HEK293T (cell line): ENCODE data around the gene TLE4.

Experiments
- CTCF ChIA-PET: fragments of 350-600 bp; formaldehyde crosslinking; extraction: SDS; loops from one replicate; lab custom pipeline; 2021; ENCODE audit warnings: antibody characterized with exemption, inconsistent platforms; lab: Yijun Ruan, JAX
- POLR2A ChIA-PET: fragments of 350-600 bp; formaldehyde crosslinking; extraction: SDS; loops from one replicate; lab custom pipeline; 2020; ENCODE audit warnings: antibody characterized with exemption, inconsistent platforms; lab: Yijun Ruan, JAX
- DNase-seq: peaks from one replicate; pipeline ENCODE4 v3.0.0; 2012; ENCODE audit warnings: mixed read lengths; ENCODE audit errors: extremely low spot score
- ARNT ChIP-seq: fragments of 450-650 bp; IDR thresholded peaks from 2 replicates; pipeline ENCODE4 v1.6.1; 2017; ENCODE audit warnings: mild to moderate bottlenecking
- BHLHE40 ChIP-seq: fragments of 450-650 bp; IDR thresholded peaks from 2 replicates; pipeline ENCODE4 v1.6.1; 2016; ENCODE audit warnings: mild to moderate bottlenecking, moderate library complexity, borderline replicate concordance
- CTBP1 ChIP-seq: fragments of 450-650 bp; IDR thresholded peaks from 2 replicates; pipeline ENCODE4 v1.6.1; 2016; ENCODE audit warnings: borderline replicate concordance
- ELF4 ChIP-seq: fragments of 450-650 bp; IDR thresholded peaks from 2 replicates; pipeline ENCODE4 v1.6.1; 2017; ENCODE audit warnings: antibody characterized with exemption
- FOXA1 ChIP-seq: fragments of 450-650 bp; IDR thresholded peaks from 2 replicates; pipeline ENCODE4 v1.6.1; 2016; ENCODE audit warnings: mild to moderate bottlenecking
- FOXK2 ChIP-seq: fragments of 450-650 bp; IDR thresholded peaks from 2 replicates; pipeline ENCODE4 v1.6.1; 2016; ENCODE audit warnings: mild to moderate bottlenecking
- FOXM1 ChIP-seq: fragments of 450-650 bp; IDR thresholded peaks from 2 replicates; pipeline ENCODE4 v1.6.1; 2017; ENCODE audit warnings: mild to moderate bottlenecking, borderline replicate concordance
- HDGF ChIP-seq: fragments of 450-650 bp; IDR thresholded peaks from 2 replicates; pipeline ENCODE4 v1.6.1; 2017; ENCODE audit warnings: antibody characterized with exemption, borderline replicate concordance
- L3MBTL2 ChIP-seq: fragments of 450-650 bp; conservative IDR thresholded peaks from 2 replicates; pipeline ENCODE4 v1.6.1; 2016; ENCODE audit warnings: mild to moderate bottlenecking
- LEF1 ChIP-seq: fragments of 450-650 bp; IDR thresholded peaks from 2 replicates; pipeline ENCODE4 v1.6.1; 2017; ENCODE audit warnings: mild to moderate bottlenecking, borderline replicate concordance
- NFRKB ChIP-seq: fragments of 450-650 bp; IDR thresholded peaks from 2 replicates; pipeline ENCODE4 v1.6.1; 2016; ENCODE audit warnings: mild to moderate bottlenecking, moderate library complexity
- PKNOX1 ChIP-seq: fragments of 450-650 bp; IDR thresholded peaks from 2 replicates; pipeline ENCODE4 v1.6.1; 2016
- SP1 ChIP-seq: fragments of 450-650 bp; IDR thresholded peaks from 2 replicates; pipeline ENCODE4 v1.6.1; 2017
- SUZ12 ChIP-seq: fragments of 450-650 bp; IDR thresholded peaks from 2 replicates; pipeline ENCODE4 v1.6.1; 2016; ENCODE audit warnings: mild to moderate bottlenecking
- TARDBP ChIP-seq: fragments of 450-650 bp; IDR thresholded peaks from 2 replicates; pipeline ENCODE4 v1.6.1; 2016
- ZNF384 ChIP-seq: fragments of 450-650 bp; IDR thresholded peaks from 2 replicates; pipeline ENCODE4 v1.6.1; 2016

TLE4 gene

GRCh38 chr9:79701651-79702050, 129.9 kb downstream of the TLE4 start:
- ChIA-PET CTCF (no interaction called here), POLR2A (interaction anchor here (1.1 kb wide), 1 partner anchor 30 kb away, joined by 3 read pairs; no protein-coding TSS in a partner anchor)
- no peak for TF ChIP-seq LEF1
- no peak for TF ChIP-seq ARNT
- no peak for TF ChIP-seq ZNF384
- no peak for TF ChIP-seq NFRKB
- no peak for TF ChIP-seq FOXA1
- TF ChIP-seq L3MBTL2 = no peak
- no peak for TF ChIP-seq ELF4
- TF ChIP-seq TARDBP = no peak
- no peak for TF ChIP-seq HDGF
- no peak for TF ChIP-seq FOXM1
- TF ChIP-seq BHLHE40 = no peak
- TF ChIP-seq CTBP1 = no peak
- no peak for TF ChIP-seq SP1
- TF ChIP-seq PKNOX1 = no peak
- no peak for TF ChIP-seq SUZ12
- DNase-seq = no peak

- TF ChIP-seq FOXM1 = no peak
- no peak for TF ChIP-seq ARNT
- no peak for TF ChIP-seq BHLHE40
- TF ChIP-seq LEF1 = no peak
- TF ChIP-seq NFRKB = no peak
- no peak for TF ChIP-seq FOXA1
- no peak for TF ChIP-seq HDGF
- no peak for TF ChIP-seq FOXK2
- no peak for TF ChIP-seq ELF4
- no peak for TF ChIP-seq CTBP1
- no peak for TF ChIP-seq SUZ12
- no peak for TF ChIP-seq TARDBP
- no peak for TF ChIP-seq L3MBTL2
- no peak for TF ChIP-seq ZNF384
- TF ChIP-seq PKNOX1 = no peak
- CTCF ChIA-PET = no interaction called here
- POLR2A ChIA-PET = interaction anchor here (1.6 kb wide), 1 partner anchor 134 kb away, joined by 7 read pairs; the partner anchor contains the start of gene TLE4
- DNase-seq = no peak
Measured at GRCh38 chr9:79705704-79706103, 133.9 kb downstream of the TLE4 start.

GRCh38 chr9:79706512-79706911, 134.7 kb downstream of the TLE4 start:
- no peak for TF ChIP-seq BHLHE40
- TF ChIP-seq TARDBP = no peak
- no peak for TF ChIP-seq FOXK2
- TF ChIP-seq FOXM1 = no peak
- TF ChIP-seq CTBP1 = no peak
- no peak for TF ChIP-seq ELF4
- TF ChIP-seq L3MBTL2 = no peak
- TF ChIP-seq ZNF384 = no peak
- TF ChIP-seq FOXA1 = no peak
- TF ChIP-seq NFRKB = no peak
- TF ChIP-seq PKNOX1 = no peak
- TF ChIP-seq HDGF = no peak
- TF ChIP-seq LEF1 = no peak
- no peak for TF ChIP-seq ARNT
- DNase-seq = no peak
- ChIA-PET CTCF (no interaction called here), POLR2A (no interaction called here)

GRCh38 chr9:79707589-79707988, 135.8 kb downstream of the TLE4 start:
- ChIA-PET CTCF (interaction anchor here (1.3 kb wide), 1 partner anchor 38 kb away, joined by 3 read pairs; no protein-coding TSS in a partner anchor), POLR2A (no interaction called here)

GRCh38 chr9:79708541-79708940, 136.8 kb downstream of the TLE4 start:
- TF ChIP-seq BHLHE40 (no peak), SP1 (no peak), HDGF (no peak), ZNF384 (no peak), FOXK2 (no peak), L3MBTL2 (no peak), SUZ12 (no peak), LEF1 (no peak), ELF4 (no peak), TARDBP (no peak), FOXM1 (no peak), FOXA1 (no peak), NFRKB (no peak), CTBP1 (no peak), ARNT (no peak), PKNOX1 (no peak)
- CTCF ChIA-PET = interaction anchor here (1.3 kb wide), 1 partner anchor 39 kb away, joined by 3 read pairs; no protein-coding TSS in a partner anchor
- POLR2A ChIA-PET = interaction anchor here (0.6 kb wide), 2 partner anchors 136 to 137 kb away, joined by 3 to 4 read pairs; partner anchors contain the start of gene TLE4

More at GRCh38 chr9:79707589-79707988, 135.8 kb downstream of the TLE4 start:
- DNase-seq = no peak
- no peak for TF ChIP-seq FOXM1
- TF ChIP-seq TARDBP = no peak
- TF ChIP-seq FOXK2 = no peak
- no peak for TF ChIP-seq PKNOX1
- no peak for TF ChIP-seq ZNF384
- no peak for TF ChIP-seq FOXA1
- TF ChIP-seq SUZ12 = no peak
- no peak for TF ChIP-seq BHLHE40
- no peak for TF ChIP-seq HDGF
- TF ChIP-seq L3MBTL2 = no peak
- no peak for TF ChIP-seq SP1
- no peak for TF ChIP-seq ELF4

More at GRCh38 chr9:79708541-79708940, 136.8 kb downstream of the TLE4 start:
- no peak for DNase-seq
